ENCODE results near the gene GIMD1.

- no peak for TF ChIP-seq POLR2A (IDR thresholded peaks at IDR 0.05)
- TF ChIP-seq CTCF (IDR thresholded peaks at IDR 0.05), result no peak
Measured at GRCh38 chr4:106343865-106344646, 24.5 kb downstream of the GIMD1 start.
